ENCODE results near the gene BBS12.

- peak; percentile 81 for TF ChIP-seq RAD21 (IDR thresholded peaks at IDR 0.05; ENCODE audit: low read length)
- TF ChIP-seq CTCF (IDR thresholded peaks at IDR 0.05) = peak; percentile 80
- no peak for TF ChIP-seq PBX3 (IDR thresholded peaks at IDR 0.05)
- TF ChIP-seq SIN3A (IDR thresholded peaks at IDR 0.05; ENCODE audit: borderline replicate concordance, low read depth, low read length) = no peak
Measured at GRCh38 chr4:122758033-122758432, 25.5 kb downstream of the BBS12 start.
